GM23338 (cell line): ENCODE results near the gene USP33. TPM values are rescaled to one million over a fixed set of nuclear protein-coding genes. Genes with fewer than 3 reads are reported as not detected.

Experiments used
- ATAC-seq: fragments of 200-7000 bp; cut with Tn5 transposase; 3 replicates; pipeline ENCODE4 v1.9.1; 2020
- DNase-seq: peaks from one replicate; pipeline ENCODE4 v3.0.0-alpha.2; 2015; ENCODE audit warnings: low spot score
- H2AFZ ChIP-seq: fragments of 200-600 bp; sonication (generic); 2 replicates; pipeline ENCODE4 v1.8.0; 2016; ENCODE audit warnings: antibody characterized with exemption, mild to moderate bottlenecking, moderate library complexity
- H3F3A ChIP-seq: fragments of 200-600 bp; sonication (generic); replicated peaks from 2 replicates; pipeline ENCODE4 v1.8.0; 2017; ENCODE audit warnings: antibody characterized with exemption, mixed run types, low read depth
- H3K27ac ChIP-seq: fragments of 200-600 bp; sonication (generic); 2 replicates; pipeline ENCODE4 v1.6.1; 2016; ENCODE audit warnings: low read depth
- H3K27me3 ChIP-seq: fragments of 200-600 bp; sonication (generic); 2 replicates; pipeline ENCODE4 v1.8.0; 2016; ENCODE audit warnings: mild to moderate bottlenecking, mixed run types, moderate library complexity; ENCODE audit not compliant: insufficient read depth
- H3K36me3 ChIP-seq: fragments of 200-600 bp; sonication (generic); 2 replicates; pipeline ENCODE4 v1.8.0; 2016; ENCODE audit warnings: mild to moderate bottlenecking; ENCODE audit not compliant: insufficient read depth
- H3K4me1 ChIP-seq: fragments of 200-600 bp; sonication (generic); 2 replicates; pipeline ENCODE4 v1.8.0; 2016; ENCODE audit warnings: mild to moderate bottlenecking, moderate library complexity; ENCODE audit not compliant: insufficient read depth
- H3K4me2 ChIP-seq: fragments of 200-600 bp; sonication (generic); 2 replicates; pipeline ENCODE4 v1.7.1; 2017; ENCODE audit warnings: mixed run types
- H3K4me3 ChIP-seq: fragments of 200-600 bp; sonication (generic); 2 replicates; pipeline ENCODE4 v1.6.1; 2016; ENCODE audit warnings: mixed run types
- H3K79me2 ChIP-seq: fragments of 200-600 bp; sonication (generic); replicated peaks from 2 replicates; pipeline ENCODE4 v1.8.0; 2017; ENCODE audit warnings: mild to moderate bottlenecking; ENCODE audit not compliant: insufficient read depth
- H3K9me2 ChIP-seq: fragments of 200-600 bp; sonication (generic); 2 replicates; pipeline ENCODE4 v1.8.0; 2017; ENCODE audit not compliant: insufficient read depth
- H4K20me1 ChIP-seq: fragments of 200-600 bp; sonication (generic); replicated peaks from 2 replicates; pipeline ENCODE4 v1.8.0; 2017; ENCODE audit warnings: mild to moderate bottlenecking; ENCODE audit not compliant: insufficient read depth
- H3K27ac Mint-ChIP-seq: 2 replicates; pipeline ENCODE4 v1.8.0; 2020; ENCODE audit warnings: inconsistent platforms, mild to moderate bottlenecking, moderate library complexity, mixed read lengths
- H3K27me3 Mint-ChIP-seq: 3 replicates; pipeline ENCODE4 v1.8.0; 2022; ENCODE audit warnings: low read depth, mild to moderate bottlenecking, moderate library complexity, mixed read lengths, inconsistent platforms; ENCODE audit not compliant: insufficient read depth, poor library complexity
- H3K36me3 Mint-ChIP-seq: 3 replicates; pipeline ENCODE4 v1.8.0; 2021; ENCODE audit warnings: low read depth, mild to moderate bottlenecking, inconsistent platforms, moderate library complexity, mixed read lengths
- H3K4me1 Mint-ChIP-seq: 3 replicates; pipeline ENCODE4 v1.8.0; 2020; ENCODE audit warnings: mild to moderate bottlenecking, inconsistent platforms, mixed read lengths
- H3K4me3 Mint-ChIP-seq: 3 replicates; pipeline ENCODE4 v1.8.0; 2021; ENCODE audit warnings: moderate library complexity, mild to moderate bottlenecking, inconsistent platforms, mixed read lengths
- H3K9me3 Mint-ChIP-seq: 3 replicates; pipeline ENCODE4 v1.8.0; 2020; ENCODE audit warnings: moderate library complexity, mild to moderate bottlenecking, inconsistent platforms, mixed read lengths
- EZH2phosphoT487 ChIP-seq: fragments of 200-600 bp; sonication (generic); IDR thresholded peaks from one replicate; pipeline ENCODE4 v1.8.1; 2018; ENCODE audit warnings: antibody characterized with exemption; ENCODE audit not compliant: unreplicated experiment
- NANOG ChIP-seq: IDR thresholded peaks from 2 replicates; pipeline ENCODE4 v1.6.1; 2016; ENCODE audit warnings: antibody characterized with exemption, borderline replicate concordance
- POLR2AphosphoS5 ChIP-seq: IDR thresholded peaks from 2 replicates; pipeline ENCODE4 v1.6.1; 2016; ENCODE audit warnings: antibody characterized with exemption, low read depth
- STAT1 ChIP-seq: IDR thresholded peaks from one replicate; pipeline ENCODE4 v1.6.1; 2016; ENCODE audit warnings: antibody characterized with exemption; ENCODE audit not compliant: unreplicated experiment
- polyA plus RNA-seq: library from polyadenylated mRNA; unstranded; fragments of >200 nt; fragmentation: Nextera tagmentation; extraction: Ambion mirVana; gene quantifications from 2 replicates; pipeline ENCODE4 v1.2.1, GENCODE V29; 2016
- total RNA-seq: library from RNA; depleted of rRNA; stranded (reverse); fragments of >200 nt; shearing (Covaris generic); gene quantifications from 2 replicates; pipeline ENCODE4 v1.2.3, GENCODE V29; 2014
- TF ChIP-seq, protein P1 (sequence below): fragments of 250-450 bp; sonication (Bioruptor Pico); IDR thresholded peaks from 2 replicates; pipeline ENCODE4 v1.5.0; 2020; ENCODE audit warnings: mild to moderate bottlenecking, moderate library complexity
- TF ChIP-seq, protein P2 (sequence below), 2 experiments: fragments of 200-600 bp in 1 of 2; sonication (generic) in 1 of 2; conservative IDR thresholded peaks; 2 replicates each; pipeline versions ENCODE4 v1.5.1 to v1.6.1; 2016 to 2017; ENCODE audit warnings: antibody characterized with exemption in 2 of 2, low read depth in 2 of 2, mild to moderate bottlenecking in 2 of 2, moderate library complexity in 1 of 2

USP33 gene
- total and polyA plus RNA-seq, 2 experiments from 2014 or later, result 42.4 to 63.9 TPM

DNA sequence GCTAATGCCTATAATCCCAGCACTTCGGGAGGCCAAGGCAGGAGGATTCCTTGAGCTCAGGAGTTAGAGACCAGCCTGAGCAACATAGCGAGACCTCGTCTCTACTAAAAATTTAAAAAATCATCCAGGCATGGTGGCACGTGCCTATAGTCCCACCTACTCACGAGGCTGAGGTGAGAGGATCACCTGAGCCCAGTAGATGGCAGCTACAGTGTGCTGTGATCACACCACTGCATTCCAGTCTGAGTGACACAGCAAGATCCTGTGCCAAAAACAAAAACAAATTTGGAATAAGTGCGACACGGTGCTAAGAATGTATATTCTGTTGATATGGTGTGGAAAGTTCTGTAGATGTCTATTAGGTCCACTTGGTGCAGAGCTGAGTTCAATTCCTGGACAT is 15.1 kb downstream of the USP33 start (continued):
- TF ChIP-seq, protein P1, sequence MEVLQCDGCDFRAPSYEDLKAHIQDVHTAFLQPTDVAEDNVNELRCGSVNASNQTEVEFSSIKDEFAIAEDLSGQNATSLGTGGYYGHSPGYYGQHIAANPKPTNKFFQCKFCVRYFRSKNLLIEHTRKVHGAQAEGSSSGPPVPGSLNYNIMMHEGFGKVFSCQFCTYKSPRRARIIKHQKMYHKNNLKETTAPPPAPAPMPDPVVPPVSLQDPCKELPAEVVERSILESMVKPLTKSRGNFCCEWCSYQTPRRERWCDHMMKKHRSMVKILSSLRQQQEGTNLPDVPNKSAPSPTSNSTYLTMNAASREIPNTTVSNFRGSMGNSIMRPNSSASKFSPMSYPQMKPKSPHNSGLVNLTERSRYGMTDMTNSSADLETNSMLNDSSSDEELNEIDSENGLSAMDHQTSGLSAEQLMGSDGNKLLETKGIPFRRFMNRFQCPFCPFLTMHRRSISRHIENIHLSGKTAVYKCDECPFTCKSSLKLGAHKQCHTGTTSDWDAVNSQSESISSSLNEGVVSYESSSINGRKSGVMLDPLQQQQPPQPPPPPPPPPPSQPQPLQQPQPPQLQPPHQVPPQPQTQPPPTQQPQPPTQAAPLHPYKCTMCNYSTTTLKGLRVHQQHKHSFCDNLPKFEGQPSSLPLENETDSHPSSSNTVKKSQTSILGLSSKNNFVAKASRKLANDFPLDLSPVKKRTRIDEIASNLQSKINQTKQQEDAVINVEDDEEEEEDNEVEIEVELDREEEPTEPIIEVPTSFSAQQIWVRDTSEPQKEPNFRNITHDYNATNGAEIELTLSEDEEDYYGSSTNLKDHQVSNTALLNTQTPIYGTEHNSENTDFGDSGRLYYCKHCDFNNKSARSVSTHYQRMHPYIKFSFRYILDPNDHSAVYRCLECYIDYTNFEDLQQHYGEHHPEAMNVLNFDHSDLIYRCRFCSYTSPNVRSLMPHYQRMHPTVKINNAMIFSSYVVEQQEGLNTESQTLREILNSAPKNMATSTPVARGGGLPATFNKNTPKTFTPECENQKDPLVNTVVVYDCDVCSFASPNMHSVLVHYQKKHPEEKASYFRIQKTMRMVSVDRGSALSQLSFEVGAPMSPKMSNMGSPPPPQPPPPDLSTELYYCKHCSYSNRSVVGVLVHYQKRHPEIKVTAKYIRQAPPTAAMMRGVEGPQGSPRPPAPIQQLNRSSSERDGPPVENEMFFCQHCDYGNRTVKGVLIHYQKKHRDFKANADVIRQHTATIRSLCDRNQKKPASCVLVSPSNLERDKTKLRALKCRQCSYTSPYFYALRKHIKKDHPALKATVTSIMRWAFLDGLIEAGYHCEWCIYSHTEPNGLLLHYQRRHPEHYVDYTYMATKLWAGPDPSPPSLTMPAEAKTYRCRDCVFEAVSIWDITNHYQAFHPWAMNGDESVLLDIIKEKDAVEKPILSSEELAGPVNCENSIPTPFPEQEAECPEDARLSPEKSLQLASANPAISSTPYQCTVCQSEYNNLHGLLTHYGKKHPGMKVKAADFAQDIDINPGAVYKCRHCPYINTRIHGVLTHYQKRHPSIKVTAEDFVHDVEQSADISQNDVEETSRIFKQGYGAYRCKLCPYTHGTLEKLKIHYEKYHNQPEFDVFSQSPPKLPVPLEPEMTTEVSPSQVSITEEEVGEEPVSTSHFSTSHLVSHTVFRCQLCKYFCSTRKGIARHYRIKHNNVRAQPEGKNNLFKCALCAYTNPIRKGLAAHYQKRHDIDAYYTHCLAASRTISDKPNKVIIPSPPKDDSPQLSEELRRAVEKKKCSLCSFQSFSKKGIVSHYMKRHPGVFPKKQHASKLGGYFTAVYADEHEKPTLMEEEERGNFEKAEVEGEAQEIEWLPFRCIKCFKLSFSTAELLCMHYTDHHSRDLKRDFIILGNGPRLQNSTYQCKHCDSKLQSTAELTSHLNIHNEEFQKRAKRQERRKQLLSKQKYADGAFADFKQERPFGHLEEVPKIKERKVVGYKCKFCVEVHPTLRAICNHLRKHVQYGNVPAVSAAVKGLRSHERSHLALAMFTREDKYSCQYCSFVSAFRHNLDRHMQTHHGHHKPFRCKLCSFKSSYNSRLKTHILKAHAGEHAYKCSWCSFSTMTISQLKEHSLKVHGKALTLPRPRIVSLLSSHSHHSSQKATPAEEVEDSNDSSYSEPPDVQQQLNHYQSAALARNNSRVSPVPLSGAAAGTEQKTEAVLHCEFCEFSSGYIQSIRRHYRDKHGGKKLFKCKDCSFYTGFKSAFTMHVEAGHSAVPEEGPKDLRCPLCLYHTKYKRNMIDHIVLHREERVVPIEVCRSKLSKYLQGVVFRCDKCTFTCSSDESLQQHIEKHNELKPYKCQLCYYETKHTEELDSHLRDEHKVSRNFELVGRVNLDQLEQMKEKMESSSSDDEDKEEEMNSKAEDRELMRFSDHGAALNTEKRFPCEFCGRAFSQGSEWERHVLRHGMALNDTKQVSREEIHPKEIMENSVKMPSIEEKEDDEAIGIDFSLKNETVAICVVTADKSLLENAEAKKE (CRISPR knock-in tag), result no peak
- TF ChIP-seq, protein P2, sequence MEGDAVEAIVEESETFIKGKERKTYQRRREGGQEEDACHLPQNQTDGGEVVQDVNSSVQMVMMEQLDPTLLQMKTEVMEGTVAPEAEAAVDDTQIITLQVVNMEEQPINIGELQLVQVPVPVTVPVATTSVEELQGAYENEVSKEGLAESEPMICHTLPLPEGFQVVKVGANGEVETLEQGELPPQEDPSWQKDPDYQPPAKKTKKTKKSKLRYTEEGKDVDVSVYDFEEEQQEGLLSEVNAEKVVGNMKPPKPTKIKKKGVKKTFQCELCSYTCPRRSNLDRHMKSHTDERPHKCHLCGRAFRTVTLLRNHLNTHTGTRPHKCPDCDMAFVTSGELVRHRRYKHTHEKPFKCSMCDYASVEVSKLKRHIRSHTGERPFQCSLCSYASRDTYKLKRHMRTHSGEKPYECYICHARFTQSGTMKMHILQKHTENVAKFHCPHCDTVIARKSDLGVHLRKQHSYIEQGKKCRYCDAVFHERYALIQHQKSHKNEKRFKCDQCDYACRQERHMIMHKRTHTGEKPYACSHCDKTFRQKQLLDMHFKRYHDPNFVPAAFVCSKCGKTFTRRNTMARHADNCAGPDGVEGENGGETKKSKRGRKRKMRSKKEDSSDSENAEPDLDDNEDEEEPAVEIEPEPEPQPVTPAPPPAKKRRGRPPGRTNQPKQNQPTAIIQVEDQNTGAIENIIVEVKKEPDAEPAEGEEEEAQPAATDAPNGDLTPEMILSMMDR (conservative IDR thresholded peaks at IDR 0.05; ENCODE audit: low read depth in 2 of 2), result peak; percentile 9 to 46; a peak in 2 of 4 replicates

DNA sequence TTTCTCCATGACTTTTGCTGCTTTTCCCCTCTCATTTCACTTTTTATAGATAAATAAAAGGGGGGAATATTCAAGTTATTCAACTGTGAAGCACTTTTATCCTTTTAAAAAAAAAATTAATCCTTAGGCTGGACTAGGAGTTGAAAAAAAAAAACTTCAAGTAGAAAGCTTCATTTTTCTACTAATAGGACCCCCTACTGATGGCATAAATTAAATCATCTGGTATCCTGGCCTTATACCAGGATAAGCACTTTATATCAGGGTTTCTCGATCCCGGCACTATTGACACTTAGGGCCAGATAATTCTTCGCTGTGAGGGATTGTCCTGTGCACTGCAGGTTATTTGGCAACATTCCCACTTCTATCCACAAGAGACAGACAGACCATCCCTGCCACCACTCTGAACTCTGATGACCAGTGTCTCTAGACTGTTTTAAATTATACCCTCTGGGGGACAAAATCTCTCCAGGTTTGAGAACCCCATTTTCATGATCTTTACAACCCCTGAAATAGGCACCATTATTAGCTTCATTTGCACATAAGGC is 17.6 kb downstream of the USP33 start:
- no peak overlapping the region for H3K4me3 Mint-ChIP-seq
- Histone ChIP-seq H3K4me3 (no peak overlapping the region), H3K36me3 (0 out of 2 replicates have a peak, but pooled peaks cover 7% of the 10 kb centered on the region), H3K27me3 (no peaks in the 10 kb centered on the region), H2AFZ (no peak overlapping the region), H3K4me1 (no peaks in the 10 kb centered on the region), H3K27ac (no peak overlapping the region), H3F3A (no peaks in the 10 kb centered on the region), H3K79me2 (peaks cover 42% of the 10 kb centered on the region), H3K9me2 (no peaks in the 10 kb centered on the region), H4K20me1 (0 out of 2 replicates have a peak, but pooled peaks cover 7% of the 10 kb centered on the region), H3K4me2 (no peak overlapping the region)
- H3K36me3 Mint-ChIP-seq, result peaks cover 23% of the 10 kb centered on the region
- H3K4me1 Mint-ChIP-seq, result peaks cover 3% of the 10 kb centered on the region; the same call in 2 of the 3 replicates
- TF ChIP-seq NANOG, result no peak
- TF ChIP-seq POLR2AphosphoS5, result no peak
- TF ChIP-seq EZH2phosphoT487, result no peak
- TF ChIP-seq, protein P1 (CRISPR knock-in tag), result no peak
- TF ChIP-seq STAT1, result no peak
- no peak overlapping the region for H3K27ac Mint-ChIP-seq
- no peak for DNase-seq
- peaks cover 1% of the 10 kb centered on the region for H3K27me3 Mint-ChIP-seq
- no peaks in the 10 kb centered on the region for H3K9me3 Mint-ChIP-seq
- no peak for ATAC-seq
